H1 (cell line): ENCODE measurements around the gene WBP1.

Experiments
- EP300 ChIP-seq, 2 experiments: IDR thresholded peaks; 1 replicate in 1 of 2; 2 replicates in 1 of 2; pipeline ENCODE4 v1.6.1; 2011 to 2012; ENCODE audit warnings: low read depth in 2 of 2, low read length in 2 of 2, mild to moderate bottlenecking in 2 of 2, borderline replicate concordance in 1 of 2, inconsistent platforms in 1 of 2, moderate library complexity in 1 of 2
- POLR2AphosphoS5 ChIP-seq: IDR thresholded peaks from 2 replicates; pipeline ENCODE4 v1.6.1; 2011; ENCODE audit warnings: low read depth, low read length
- POU5F1 ChIP-seq: IDR thresholded peaks from 2 replicates; pipeline ENCODE4 v1.6.1; 2011; ENCODE audit warnings: low read depth, mild to moderate bottlenecking, low read length, moderate library complexity
- YY1 ChIP-seq: IDR thresholded peaks from 2 replicates; pipeline ENCODE4 v1.6.1; 2011; ENCODE audit warnings: low read depth, mild to moderate bottlenecking, low read length
- ZNF274 ChIP-seq: IDR thresholded peaks from 2 replicates; pipeline ENCODE4 v1.7.0; 2012; ENCODE audit warnings: low read length, borderline replicate concordance; ENCODE audit errors: extremely low read depth

DNA sequence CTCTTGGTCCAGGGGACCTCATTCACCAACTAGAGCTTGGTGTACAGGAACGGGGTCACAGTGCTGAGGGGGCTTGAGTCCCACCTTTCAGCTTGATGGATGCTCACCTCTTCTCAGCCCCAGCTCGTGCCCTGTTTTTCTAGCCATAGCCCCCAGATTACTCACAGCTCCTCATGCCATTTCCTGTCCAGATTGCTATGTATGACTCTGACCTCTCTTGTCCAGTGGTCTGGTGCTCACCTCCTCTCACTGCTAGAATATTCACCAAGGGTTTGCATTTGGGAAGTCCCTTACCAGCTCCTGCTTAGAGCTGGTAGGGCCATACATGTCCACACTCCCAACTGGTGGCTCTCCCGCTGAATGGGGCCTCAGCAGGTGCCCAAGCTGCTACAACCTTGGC, 35.3 kb downstream of the WBP1 start:
- TF ChIP-seq POLR2AphosphoS5 (no peak), YY1 (no peak), EP300 (IDR thresholded peaks at IDR 0.05; ENCODE audit: borderline replicate concordance in 1 of 2, low read depth in 2 of 2, low read length in 2 of 2) (no peak), POU5F1 (no peak), ZNF274 (no peak)
